ENCODE results near the gene NID1. TPM values are rescaled to one million over a fixed set of nuclear protein-coding genes. Genes with fewer than 3 reads are reported as not detected.
A peak's percentile ranks its signal among the peaks of the same experiment; 100 is the strongest.

The NID1 gene
- total and polyA plus RNA-seq, 8 donors: 21.4 to 214 (median 89.6) TPM

DNA sequence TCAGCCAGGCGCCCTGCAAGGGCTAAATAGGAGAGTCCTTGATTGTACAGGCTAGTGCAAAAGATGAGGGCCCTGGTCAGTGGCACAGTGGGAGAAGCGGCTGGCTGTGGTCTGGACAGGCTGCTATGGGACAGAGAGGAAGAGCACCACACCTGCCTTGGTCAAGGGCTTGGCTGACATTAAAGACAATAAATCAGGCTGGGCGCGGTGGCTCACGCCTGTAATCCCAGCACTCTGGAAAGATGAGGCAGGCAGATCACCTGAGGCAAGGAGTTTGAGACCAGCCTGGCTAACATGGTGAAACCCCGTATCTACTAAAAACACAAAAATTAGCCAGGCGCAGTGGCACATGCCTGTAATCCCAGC lies 62.9 kb downstream of the NID1 start:
- WGBS, 5 donors: 87 to 95% (median 91%) methylated on average over 7 of the region's 7 CpGs
- no peak overlapping the region for H3K4me3 ChIP-seq
- intact Hi-C loops (cut with DNase I; ENCODE audit: low total_unique reads): no loop called here
- peak overlapping the region in 4 of 5 donors; percentile 25 to 66 (median 54) for H3K27ac ChIP-seq
- no peaks in the 10 kb centered on the region for H3K27me3 ChIP-seq
- TF ChIP-seq, protein P1, sequence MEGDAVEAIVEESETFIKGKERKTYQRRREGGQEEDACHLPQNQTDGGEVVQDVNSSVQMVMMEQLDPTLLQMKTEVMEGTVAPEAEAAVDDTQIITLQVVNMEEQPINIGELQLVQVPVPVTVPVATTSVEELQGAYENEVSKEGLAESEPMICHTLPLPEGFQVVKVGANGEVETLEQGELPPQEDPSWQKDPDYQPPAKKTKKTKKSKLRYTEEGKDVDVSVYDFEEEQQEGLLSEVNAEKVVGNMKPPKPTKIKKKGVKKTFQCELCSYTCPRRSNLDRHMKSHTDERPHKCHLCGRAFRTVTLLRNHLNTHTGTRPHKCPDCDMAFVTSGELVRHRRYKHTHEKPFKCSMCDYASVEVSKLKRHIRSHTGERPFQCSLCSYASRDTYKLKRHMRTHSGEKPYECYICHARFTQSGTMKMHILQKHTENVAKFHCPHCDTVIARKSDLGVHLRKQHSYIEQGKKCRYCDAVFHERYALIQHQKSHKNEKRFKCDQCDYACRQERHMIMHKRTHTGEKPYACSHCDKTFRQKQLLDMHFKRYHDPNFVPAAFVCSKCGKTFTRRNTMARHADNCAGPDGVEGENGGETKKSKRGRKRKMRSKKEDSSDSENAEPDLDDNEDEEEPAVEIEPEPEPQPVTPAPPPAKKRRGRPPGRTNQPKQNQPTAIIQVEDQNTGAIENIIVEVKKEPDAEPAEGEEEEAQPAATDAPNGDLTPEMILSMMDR (IDR thresholded peaks at IDR 0.05): no peak
- TF ChIP-seq POLR2AphosphoS5 (IDR thresholded peaks at IDR 0.05): no peak
- TF ChIP-seq EP300 (IDR thresholded peaks at IDR 0.05): no peak
- no peak for TF ChIP-seq POLR2A (IDR thresholded peaks at IDR 0.05)
- H3K4me1 ChIP-seq: peaks cover 0 to 4% (median 0%) of the 10 kb centered on the region in 4 donors
- DNase-seq: no peak
- H3K36me3 ChIP-seq: peaks cover 0 to 83% (median 23%) of the 10 kb centered on the region in 4 donors
- H3K9me3 ChIP-seq: no peaks in the 10 kb centered on the region

DNA sequence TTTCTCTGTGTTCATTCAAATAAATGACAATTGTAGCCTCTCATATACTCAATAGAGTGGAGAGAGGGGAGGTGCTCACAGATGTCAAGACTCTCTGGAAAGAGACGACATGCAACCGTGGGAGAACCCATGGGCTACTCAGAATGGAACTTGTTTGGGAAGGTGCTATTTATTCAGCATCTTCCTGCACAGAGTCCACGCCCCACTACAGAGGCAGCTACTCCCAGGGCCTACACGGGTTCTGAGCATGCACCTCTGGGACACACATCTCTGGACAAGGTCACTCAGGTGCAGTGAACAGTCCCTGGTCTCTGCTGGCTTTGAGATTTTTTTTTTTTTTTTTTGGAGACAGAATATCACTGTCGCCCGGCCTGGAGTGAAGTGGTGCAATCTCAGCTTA lies 64.1 kb downstream of the NID1 start:
- peaks cover 0 to 4% (median 0%) of the 10 kb centered on the region in 4 donors for H3K4me1 ChIP-seq
- intact Hi-C loops (cut with DNase I; ENCODE audit: low total_unique reads): no loop called here
- no peak for DNase-seq
- TF ChIP-seq POLR2A (IDR thresholded peaks at IDR 0.05) (no peak), EP300 (IDR thresholded peaks at IDR 0.05) (no peak), POLR2AphosphoS5 (IDR thresholded peaks at IDR 0.05) (no peak)
- TF ChIP-seq, protein P1 (IDR thresholded peaks at IDR 0.05): no peak
- H3K36me3 ChIP-seq: peaks cover 0 to 86% (median 30%) of the 10 kb centered on the region in 4 donors
- no peaks in the 10 kb centered on the region for H3K9me3 ChIP-seq
- H3K4me3 ChIP-seq: no peak overlapping the region
- peak overlapping the region in 3 of 5 donors; percentile 10 to 66 (median 60) for H3K27ac ChIP-seq
- 76 to 86% (median 80%) methylated on average over 6 of the region's 6 CpGs for WGBS, 5 donors
- no peaks in the 10 kb centered on the region for H3K27me3 ChIP-seq

DNA sequence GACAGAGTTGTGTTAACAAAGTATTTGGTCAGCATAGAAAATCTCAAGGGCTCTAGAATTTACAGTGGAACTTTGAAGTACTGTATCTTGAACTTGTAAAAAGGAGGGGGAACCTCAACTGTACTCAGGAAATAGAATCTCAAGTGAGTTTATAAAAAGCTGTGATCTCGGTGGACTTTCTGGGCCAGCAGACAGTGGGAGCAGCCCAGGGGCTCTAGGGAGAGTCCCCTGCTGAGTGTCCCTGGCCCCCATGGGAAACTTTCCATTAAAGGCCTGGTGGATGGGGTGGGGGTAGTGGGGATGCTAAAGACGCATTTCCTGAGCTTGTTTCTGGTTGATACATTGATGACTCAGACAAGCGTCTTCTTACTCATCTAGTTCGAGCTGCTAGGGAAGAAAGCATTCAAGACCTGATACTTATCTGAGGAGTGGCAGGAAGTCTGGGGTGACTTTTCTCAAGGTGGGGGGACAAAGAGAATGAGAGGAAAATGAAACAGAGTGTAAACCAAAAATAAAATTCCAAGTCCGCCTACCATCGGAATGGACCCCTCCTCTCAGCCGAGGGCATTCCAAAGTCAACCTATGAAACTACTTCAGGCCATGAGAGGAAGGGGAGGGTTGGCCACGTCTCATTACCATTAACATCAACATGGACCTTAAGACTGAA lies 65.5 kb downstream of the NID1 start:
- no peaks in the 10 kb centered on the region for H3K27me3 ChIP-seq
- H3K36me3 ChIP-seq: peaks cover 0 to 93% (median 34%) of the 10 kb centered on the region in 4 donors
- peaks cover 0 to 4% (median 0%) of the 10 kb centered on the region in 4 donors for H3K4me1 ChIP-seq
- TF ChIP-seq POLR2A (IDR thresholded peaks at IDR 0.05) (no peak), POLR2AphosphoS5 (IDR thresholded peaks at IDR 0.05) (peak in 1 of 3 donors; percentile 31), EP300 (IDR thresholded peaks at IDR 0.05) (no peak)
- TF ChIP-seq, protein P1 (IDR thresholded peaks at IDR 0.05): no peak
- peak overlapping the region; percentile 45 to 72 (median 56) for H3K27ac ChIP-seq
- DNase-seq: peak in 1 of 2 donors; percentile 28
- WGBS, 5 donors: 54 to 72% (median 63%) methylated on average over 8 of the region's 8 CpGs
- no peak overlapping the region for H3K4me3 ChIP-seq
- H3K9me3 ChIP-seq: no peaks in the 10 kb centered on the region
- intact Hi-C loops (cut with DNase I; ENCODE audit: low total_unique reads): no loop called here

DNA sequence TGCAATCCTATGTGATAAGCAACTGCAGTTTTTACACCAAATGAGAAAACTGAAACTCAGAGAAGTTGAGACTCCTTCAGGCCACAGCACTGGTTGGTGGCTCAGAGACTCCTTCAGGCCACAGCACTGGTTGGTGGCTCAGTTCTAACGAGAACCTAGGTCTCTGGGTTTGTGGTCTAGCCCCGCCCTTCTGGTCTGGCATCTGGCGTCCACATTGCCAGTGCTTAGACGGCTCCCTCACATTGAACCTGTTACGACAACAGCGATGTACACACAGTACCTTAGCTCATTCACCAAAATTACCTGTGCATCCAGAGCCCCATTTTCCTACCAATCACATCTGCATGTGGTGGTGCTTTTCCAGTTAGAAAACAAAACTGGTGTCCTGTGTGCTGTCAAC lies 66.1 kb downstream of the NID1 start:
- DNase-seq: no peak
- Histone ChIP-seq H3K4me3 (no peak overlapping the region), H3K27ac (peak overlapping the region; percentile 41 to 72 (median 56)), H3K27me3 (no peaks in the 10 kb centered on the region), H3K9me3 (no peaks in the 10 kb centered on the region), H3K36me3 (peaks cover under 1 to 94% (median 40%) of the 10 kb centered on the region in 4 donors), H3K4me1 (peaks cover 0 to 4% (median 0%) of the 10 kb centered on the region in 4 donors)
- 73 to 78% (median 76%) methylated on average over 6 of the region's 6 CpGs for WGBS, 5 donors
- intact Hi-C loops (cut with DNase I; ENCODE audit: low total_unique reads): no loop called here
- TF ChIP-seq POLR2AphosphoS5 (IDR thresholded peaks at IDR 0.05): no peak

GRCh38 chr1:235997931-235998330 lies 67.0 kb downstream of the NID1 start:
- WGBS, 5 donors: 82 to 94% (median 87%) methylated on average over 5 of the region's 5 CpGs
- no peak overlapping the region for H3K27ac ChIP-seq
- DNase-seq: no peak
- H3K9me3 ChIP-seq: no peaks in the 10 kb centered on the region
- intact Hi-C loops (cut with DNase I; ENCODE audit: low total_unique reads): no loop called here
- no peak overlapping the region for H3K4me3 ChIP-seq
- peaks cover 10 to 94% (median 46%) of the 10 kb centered on the region in 4 donors for H3K36me3 ChIP-seq
- TF ChIP-seq POLR2AphosphoS5 (IDR thresholded peaks at IDR 0.05) (no peak), POLR2A (IDR thresholded peaks at IDR 0.05) (no peak), EP300 (IDR thresholded peaks at IDR 0.05) (no peak)
- TF ChIP-seq, protein P1 (IDR thresholded peaks at IDR 0.05): no peak
- H3K27me3 ChIP-seq: no peaks in the 10 kb centered on the region
- H3K4me1 ChIP-seq: peaks cover 0 to 4% (median 0%) of the 10 kb centered on the region in 4 donors
